Mesendoderm (in vitro differentiated cells): ENCODE measurements around the gene SORCS2.

ENCODE experiments used
- DNase-seq: peaks from one replicate; pipeline ENCODE4 v3.0.0; 2013
- H2AK5ac ChIP-seq: 2 replicates; pipeline ENCODE4 v1.6.1; 2013; ENCODE audit warnings: low read length, inconsistent platforms
- H2BK120ac ChIP-seq: 2 replicates; pipeline ENCODE4 v1.6.1; 2013; ENCODE audit warnings: low read depth, mild to moderate bottlenecking, low read length, moderate library complexity, mixed read lengths
- H2BK15ac ChIP-seq: replicated peaks from 2 replicates; pipeline ENCODE4 v1.6.1; 2013; ENCODE audit warnings: low read depth, mild to moderate bottlenecking, moderate library complexity
- H2BK5ac ChIP-seq: 2 replicates; pipeline ENCODE4 v1.6.1; 2013; ENCODE audit warnings: low read length, inconsistent platforms
- H3K18ac ChIP-seq: 2 replicates; pipeline ENCODE4 v1.6.1; 2013; ENCODE audit warnings: mild to moderate bottlenecking, low read length, mixed read lengths
- H3K23ac ChIP-seq: one replicate; pipeline ENCODE4 v1.6.1; 2013; ENCODE audit warnings: low read length
- H3K27ac ChIP-seq: 2 replicates; pipeline ENCODE4 v1.5.1; 2013; ENCODE audit warnings: low read depth, mild to moderate bottlenecking, inconsistent platforms, low read length, moderate library complexity
- H3K27me3 ChIP-seq: 2 replicates; pipeline ENCODE4 v1.6.1; 2013; ENCODE audit warnings: low read length, control low read depth, mild to moderate bottlenecking, inconsistent platforms; ENCODE audit not compliant: insufficient read depth, poor library complexity
- H3K36me3 ChIP-seq: 2 replicates; pipeline ENCODE4 v1.6.1; 2013; ENCODE audit warnings: low read length, inconsistent platforms; ENCODE audit not compliant: control insufficient read depth, insufficient read depth
- H3K4ac ChIP-seq: one replicate; pipeline ENCODE4 v1.6.1; 2013; ENCODE audit warnings: low read depth, mild to moderate bottlenecking, low read length, moderate library complexity
- H3K4me1 ChIP-seq: 2 replicates; pipeline ENCODE4 v1.6.1; 2013; ENCODE audit warnings: low read depth, low read length, inconsistent platforms; ENCODE audit not compliant: control insufficient read depth
- H3K4me2 ChIP-seq: 2 replicates; pipeline ENCODE4 v1.6.1; 2013; ENCODE audit warnings: low read length
- H3K4me3 ChIP-seq: 2 replicates; pipeline ENCODE4 v1.5.1; 2013; ENCODE audit warnings: mild to moderate bottlenecking, low read length
- H3K56ac ChIP-seq: one replicate; pipeline ENCODE4 v1.6.1; 2013; ENCODE audit warnings: low read length
- H3K79me1 ChIP-seq: 2 replicates; pipeline ENCODE4 v1.6.1; 2013; ENCODE audit warnings: low read length, inconsistent platforms
- H3K79me2 ChIP-seq: 2 replicates; pipeline ENCODE4 v1.6.1; 2013; ENCODE audit warnings: mild to moderate bottlenecking, low read length; ENCODE audit not compliant: control insufficient read depth, insufficient read depth
- H3K9ac ChIP-seq: 2 replicates; pipeline ENCODE4 v1.6.1; 2013; ENCODE audit warnings: low read length, inconsistent platforms
- H4K5ac ChIP-seq: one replicate; pipeline ENCODE4 v1.6.1; 2013; ENCODE audit warnings: low read length
- H4K8ac ChIP-seq: one replicate; pipeline ENCODE4 v1.6.1; 2013; ENCODE audit warnings: low read depth, mild to moderate bottlenecking, control low read depth, low read length, moderate library complexity
- WGBS: extraction: QIAGEN DNeasy Blood & Tissue Kit; methylation state at CpG from one replicate; pipeline ENCODE4 v1.1.7; 2013; ENCODE audit warnings: low lambda C conversion rate, missing lambda C conversion rate; ENCODE audit not compliant: insufficient coverage; ENCODE audit errors: extremely low coverage; 5-methylcytosine and 5-hydroxymethylcytosine counted together

SORCS2 gene

GRCh38 chr4:7370038-7370437, 177.7 kb downstream of the SORCS2 start:
- no peaks in the 10 kb centered on the region for H3K79me2 ChIP-seq
- no peak overlapping the region for H3K56ac ChIP-seq
- DNase-seq = no peak
- no peak overlapping the region for H3K27ac ChIP-seq
- H3K18ac ChIP-seq = no peak overlapping the region
- no peaks in the 10 kb centered on the region for H3K36me3 ChIP-seq
- H4K8ac ChIP-seq = no peak overlapping the region
- no peak overlapping the region for H2BK15ac ChIP-seq
- no peaks in the 10 kb centered on the region for H3K4me1 ChIP-seq
- H3K4me3 ChIP-seq = no peak overlapping the region
- no peak overlapping the region for H2AK5ac ChIP-seq
- no peak overlapping the region for H2BK120ac ChIP-seq
- H3K4me2 ChIP-seq = no peak overlapping the region
- no CpG with 5 or more reads among the region's 7 CpGs for WGBS
- no peaks in the 10 kb centered on the region for H3K27me3 ChIP-seq
- no peaks in the 10 kb centered on the region for H3K79me1 ChIP-seq
- H3K4ac ChIP-seq = no peak overlapping the region
- H3K23ac ChIP-seq = no peak overlapping the region
- H2BK5ac ChIP-seq = no peak overlapping the region
- H4K5ac ChIP-seq = no peak overlapping the region
- H3K9ac ChIP-seq = no peak overlapping the region

DNA sequence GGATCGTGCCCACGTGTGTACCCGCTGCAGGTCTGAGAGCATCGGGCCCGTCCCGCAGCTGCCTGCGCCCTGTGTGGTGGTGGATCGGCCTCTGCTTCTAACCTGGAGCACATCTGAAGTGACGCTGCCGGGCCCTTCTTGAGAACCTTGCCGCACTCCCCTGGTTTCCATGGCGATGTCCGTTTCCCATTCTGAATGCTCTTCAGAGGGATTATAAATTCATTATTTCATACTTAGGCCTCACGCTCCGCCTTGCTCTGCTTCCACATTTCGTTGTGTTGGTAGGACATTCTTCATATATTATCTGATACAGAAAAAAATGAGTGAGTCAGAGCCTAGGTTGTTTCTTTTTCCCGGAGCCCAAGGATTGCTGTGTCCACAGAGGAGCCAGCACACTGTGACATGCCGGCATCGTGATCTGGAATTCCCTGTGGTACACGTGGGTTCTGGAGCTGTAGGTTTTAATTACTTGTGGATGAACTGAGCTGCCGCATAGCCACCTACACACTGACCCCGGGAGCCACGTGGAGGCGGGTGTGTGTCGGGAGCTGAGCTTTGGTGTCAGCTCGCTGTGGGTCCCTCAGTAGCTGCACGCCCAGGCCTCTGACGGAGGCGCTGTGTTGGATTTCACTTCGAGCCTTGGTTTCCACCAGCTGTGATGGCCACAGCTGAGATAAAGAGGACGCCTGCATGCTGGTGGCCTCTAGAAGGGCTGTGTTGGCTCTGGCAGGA, 179.0 kb downstream of the SORCS2 start:
- Histone ChIP-seq H3K23ac (no peak overlapping the region), H4K8ac (no peak overlapping the region), H4K5ac (no peak overlapping the region), H3K36me3 (no peaks in the 10 kb centered on the region), H3K18ac (no peak overlapping the region), H3K9ac (no peak overlapping the region), H3K79me2 (no peaks in the 10 kb centered on the region), H3K4me1 (no peaks in the 10 kb centered on the region), H3K27ac (no peak overlapping the region), H3K79me1 (no peaks in the 10 kb centered on the region), H3K27me3 (no peaks in the 10 kb centered on the region), H2AK5ac (no peak overlapping the region), H2BK5ac (no peak overlapping the region), H3K4me3 (no peak overlapping the region), H3K4ac (no peak overlapping the region), H3K4me2 (no peak overlapping the region), H3K56ac (no peak overlapping the region), H2BK120ac (no peak overlapping the region), H2BK15ac (no peak overlapping the region)
- DNase-seq = no peak
- WGBS = no CpG with 5 or more reads among the region's 31 CpGs

DNA sequence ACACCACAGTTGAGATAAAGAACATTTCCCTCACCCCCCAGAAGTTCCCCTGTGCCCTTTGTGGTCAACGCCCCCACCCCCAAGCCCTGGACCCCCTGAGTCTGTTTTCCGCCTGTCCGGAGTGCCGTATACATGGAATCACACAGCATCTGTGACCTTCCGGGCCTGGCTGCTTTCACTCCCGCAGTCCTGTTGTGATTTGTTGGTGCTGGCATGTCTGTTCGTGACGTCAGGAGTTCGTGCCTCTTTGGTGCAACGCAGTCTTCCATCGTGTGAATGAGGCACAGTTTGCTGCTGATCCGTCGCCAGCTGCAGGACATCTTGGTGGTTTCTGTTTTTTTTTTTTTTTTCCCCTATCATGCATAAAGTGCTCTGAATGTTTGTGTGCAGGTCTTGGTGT, 180.3 kb downstream of the SORCS2 start:
- H3K27ac ChIP-seq = no peak overlapping the region
- H3K4me1 ChIP-seq = no peaks in the 10 kb centered on the region
- no peak overlapping the region for H4K5ac ChIP-seq
- H3K27me3 ChIP-seq = no peaks in the 10 kb centered on the region
- H2AK5ac ChIP-seq = no peak overlapping the region
- H2BK15ac ChIP-seq = no peak overlapping the region
- no peak overlapping the region for H3K18ac ChIP-seq
- no peak overlapping the region for H4K8ac ChIP-seq
- H3K56ac ChIP-seq = no peak overlapping the region
- H2BK120ac ChIP-seq = no peak overlapping the region
- H3K4ac ChIP-seq = no peak overlapping the region
- no peaks in the 10 kb centered on the region for H3K79me1 ChIP-seq
- no peak overlapping the region for H3K4me2 ChIP-seq
- H2BK5ac ChIP-seq = no peak overlapping the region
- no peaks in the 10 kb centered on the region for H3K36me3 ChIP-seq
- no peaks in the 10 kb centered on the region for H3K79me2 ChIP-seq
- DNase-seq = no peak
- WGBS = no CpG with 5 or more reads among the region's 13 CpGs
- no peak overlapping the region for H3K23ac ChIP-seq
- H3K4me3 ChIP-seq = no peak overlapping the region
- no peak overlapping the region for H3K9ac ChIP-seq

GRCh38 chr4:7374571-7374970, 182.2 kb downstream of the SORCS2 start:
- Histone ChIP-seq H3K4me2 (no peak overlapping the region), H2BK15ac (no peak overlapping the region), H4K5ac (no peak overlapping the region), H3K27me3 (no peaks in the 10 kb centered on the region), H4K8ac (no peak overlapping the region), H3K23ac (no peak overlapping the region), H3K56ac (no peak overlapping the region), H3K18ac (no peak overlapping the region), H3K4ac (no peak overlapping the region), H3K79me1 (no peaks in the 10 kb centered on the region), H3K4me3 (no peak overlapping the region), H2BK120ac (no peak overlapping the region), H3K27ac (no peak overlapping the region), H3K4me1 (no peaks in the 10 kb centered on the region), H2AK5ac (no peak overlapping the region), H3K9ac (no peak overlapping the region), H3K36me3 (no peaks in the 10 kb centered on the region), H3K79me2 (no peaks in the 10 kb centered on the region), H2BK5ac (no peak overlapping the region)
- WGBS = no CpG with 5 or more reads among the region's 10 CpGs
- no peak for DNase-seq

DNA sequence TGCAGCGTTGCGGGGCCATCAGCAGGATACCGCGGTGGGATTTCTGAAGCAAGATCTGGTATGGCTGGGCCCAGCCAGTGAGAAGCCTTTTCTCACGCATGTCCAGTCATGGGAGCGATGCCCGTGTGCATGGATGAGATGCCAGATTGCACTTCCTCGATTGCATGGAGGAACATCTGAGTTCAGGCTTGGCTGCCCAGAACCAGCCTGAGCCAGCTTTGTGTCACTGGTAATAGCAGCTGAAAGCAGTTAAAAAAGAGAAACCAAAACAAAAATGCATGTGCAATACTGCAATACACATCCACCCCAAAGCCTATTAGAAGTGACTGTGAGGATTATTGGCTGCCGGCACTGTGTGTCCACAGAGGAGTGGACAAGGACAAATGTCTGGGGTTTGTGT, 183.1 kb downstream of the SORCS2 start:
- Histone ChIP-seq H3K4ac (no peak overlapping the region), H3K27me3 (no peaks in the 10 kb centered on the region), H3K4me2 (no peak overlapping the region), H3K36me3 (no peaks in the 10 kb centered on the region), H3K79me2 (no peaks in the 10 kb centered on the region), H3K4me1 (no peaks in the 10 kb centered on the region), H3K9ac (no peak overlapping the region), H3K27ac (no peak overlapping the region), H2BK15ac (no peak overlapping the region), H3K79me1 (no peaks in the 10 kb centered on the region), H4K8ac (no peak overlapping the region), H2BK120ac (no peak overlapping the region), H4K5ac (no peak overlapping the region), H2AK5ac (no peak overlapping the region), H3K18ac (no peak overlapping the region), H3K56ac (no peak overlapping the region), H2BK5ac (no peak overlapping the region), H3K4me3 (no peak overlapping the region), H3K23ac (no peak overlapping the region)
- DNase-seq = no peak
- no CpG with 5 or more reads among the region's 9 CpGs for WGBS
